ENCODE data around the gene STK11.

Gene STK11

DNA sequence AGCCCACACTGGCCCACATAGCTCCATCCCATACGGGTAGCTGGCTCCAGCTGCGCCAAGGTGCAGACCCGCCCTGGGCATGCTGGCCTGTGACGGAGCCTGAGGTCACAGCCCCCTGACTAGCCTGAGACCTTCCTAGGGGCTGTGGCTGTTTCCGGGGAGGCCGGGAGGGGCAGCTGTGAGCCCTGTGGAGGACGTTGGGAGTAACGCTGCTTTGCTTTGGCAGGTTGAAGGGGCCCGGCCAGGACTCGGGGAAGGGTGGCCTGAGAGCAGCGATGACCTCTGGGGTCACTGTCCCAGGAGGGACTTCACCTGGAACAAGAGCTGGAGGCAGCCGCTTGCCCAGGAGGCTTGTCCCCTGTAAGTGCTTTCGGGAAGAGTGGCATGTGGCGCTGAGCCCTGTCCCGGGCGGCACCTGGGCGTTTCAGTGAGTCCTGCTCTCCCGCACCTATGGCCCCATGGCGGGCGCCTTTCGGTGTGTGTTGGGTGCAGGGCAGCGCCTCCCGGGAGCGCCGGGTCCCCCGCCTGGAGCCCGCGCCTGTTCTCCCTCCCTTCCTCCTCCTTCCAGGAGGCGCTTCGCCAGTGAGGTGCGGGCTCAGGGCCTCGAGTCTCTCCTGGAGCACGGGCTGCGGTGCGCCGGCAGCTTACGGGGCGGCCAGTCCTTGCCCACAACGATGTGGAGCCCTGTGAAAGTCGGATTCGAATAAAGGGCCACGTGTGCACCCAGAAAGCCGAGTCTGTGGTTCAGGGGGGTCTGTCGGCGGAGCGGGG, 68.7 kb downstream of the STK11 start:
- peaks cover 53% of the 10 kb centered on the region for H3K36me3 ChIP-seq (ENCODE audit: insufficient read depth, low read depth, low read length)
- no peaks in the 10 kb centered on the region for H3K9me3 ChIP-seq (ENCODE audit: insufficient read depth, low read depth, low read length)
- peak overlapping the region; percentile 63; the same call in 1 of the 2 replicates for H3K4me3 ChIP-seq (ENCODE audit: low read length)
- H3K4me1 ChIP-seq (ENCODE audit: insufficient read depth, low read length), result peaks cover 5% of the 10 kb centered on the region
- H3K27me3 ChIP-seq (ENCODE audit: insufficient read depth, low read length), result no peaks in the 10 kb centered on the region
- peak overlapping the region; percentile 90 for H3K27ac ChIP-seq (ENCODE audit: low read length)
- peak overlapping the region; percentile 88 for H3K9ac ChIP-seq (ENCODE audit: low read depth, low read length)

DNA sequence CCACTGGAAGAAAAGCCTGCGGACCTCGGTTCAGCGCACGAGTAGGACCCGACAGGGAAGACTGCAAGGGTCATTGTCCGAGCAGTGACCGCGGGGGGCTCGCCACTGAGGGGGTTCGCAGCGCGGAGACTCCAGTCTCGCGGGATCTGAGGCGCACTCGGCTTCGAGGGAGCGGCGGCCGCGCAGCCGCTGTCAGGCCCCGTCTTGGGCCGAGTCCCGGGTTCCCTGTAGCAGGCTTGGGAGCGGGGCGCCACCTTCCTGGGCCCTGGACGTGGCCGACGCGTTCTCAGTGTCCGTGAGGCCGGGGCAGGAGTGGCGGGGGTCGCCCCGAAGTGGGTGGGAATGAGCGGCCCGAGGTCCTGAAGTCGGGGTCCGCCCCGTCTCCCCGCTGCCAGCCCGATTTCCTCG, 69.3 kb downstream of the STK11 start:
- peaks cover 5% of the 10 kb centered on the region for H3K4me1 ChIP-seq (ENCODE audit: insufficient read depth, low read length)
- peak overlapping the region; percentile 90 for H3K27ac ChIP-seq (ENCODE audit: low read length)

DNA sequence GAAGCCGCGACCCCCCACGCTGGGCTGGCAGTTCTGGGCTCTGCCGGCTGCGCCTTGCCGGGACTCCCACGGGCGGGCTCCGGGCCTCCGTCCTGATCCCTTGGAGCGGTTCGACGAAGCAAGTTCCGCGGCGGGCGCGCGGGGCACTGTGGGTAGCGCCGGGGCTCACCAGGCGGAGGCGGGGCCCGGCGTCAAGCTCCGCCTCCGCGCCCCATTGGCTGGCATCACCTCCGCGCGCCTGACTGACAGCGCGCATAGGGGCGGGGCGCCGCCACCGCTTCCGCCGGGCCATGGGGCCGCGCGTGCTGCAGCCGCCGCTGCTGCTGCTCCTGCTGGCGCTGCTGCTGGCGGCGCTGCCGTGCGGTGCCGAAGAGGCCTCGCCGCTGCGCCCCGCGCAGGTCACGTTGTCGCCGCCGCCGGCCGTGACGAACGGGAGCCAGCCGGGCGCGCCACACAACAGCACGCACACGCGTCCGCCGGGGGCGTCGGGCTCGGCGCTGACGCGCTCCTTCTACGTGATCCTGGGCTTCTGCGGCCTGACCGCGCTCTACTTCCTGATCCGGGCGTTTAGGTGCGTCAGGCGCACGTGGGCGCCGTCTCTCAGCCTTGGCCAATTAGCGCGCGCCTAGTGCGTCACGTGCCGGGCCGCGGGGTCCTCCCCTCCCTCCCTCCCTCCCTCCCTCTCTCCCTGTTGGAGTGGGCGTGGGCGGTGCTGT, 69.8 kb downstream of the STK11 start, which contains the start of gene FAM174C:
FAM174C (plus strand) TSS at position 271 of the 716 bp plus-strand sequence; CDS start at position 291, 20 bp downstream.
- H3K27ac ChIP-seq (ENCODE audit: low read length), result peak within 1 kb of the TSS; percentile 90
- H3K4me3 ChIP-seq (ENCODE audit: low read length), result peak within 1 kb of the TSS; percentile 88
- H3K9ac ChIP-seq (ENCODE audit: low read depth, low read length), result peak within 1 kb of the TSS; percentile 93
- H3K36me3 ChIP-seq (ENCODE audit: insufficient read depth, low read depth, low read length), result peaks cover 50% of the 10 kb centered on the region
- peaks cover 5% of the 10 kb centered on the region for H3K4me1 ChIP-seq (ENCODE audit: insufficient read depth, low read length)
- no peaks in the 10 kb centered on the region for H3K9me3 ChIP-seq (ENCODE audit: insufficient read depth, low read depth, low read length)
- no peaks in the 10 kb centered on the region for H3K27me3 ChIP-seq (ENCODE audit: insufficient read depth, low read length)

More for the DNA sequence above, 69.3 kb downstream of the STK11 start:
- H3K9me3 ChIP-seq (ENCODE audit: insufficient read depth, low read depth, low read length), result no peaks in the 10 kb centered on the region
- no peaks in the 10 kb centered on the region for H3K27me3 ChIP-seq (ENCODE audit: insufficient read depth, low read length)
- H3K4me3 ChIP-seq (ENCODE audit: low read length), result peak overlapping the region; percentile 63; the same call in 1 of the 2 replicates
- H3K36me3 ChIP-seq (ENCODE audit: insufficient read depth, low read depth, low read length), result peaks cover 53% of the 10 kb centered on the region
- peak overlapping the region; percentile 88 for H3K9ac ChIP-seq (ENCODE audit: low read depth, low read length)

DNA sequence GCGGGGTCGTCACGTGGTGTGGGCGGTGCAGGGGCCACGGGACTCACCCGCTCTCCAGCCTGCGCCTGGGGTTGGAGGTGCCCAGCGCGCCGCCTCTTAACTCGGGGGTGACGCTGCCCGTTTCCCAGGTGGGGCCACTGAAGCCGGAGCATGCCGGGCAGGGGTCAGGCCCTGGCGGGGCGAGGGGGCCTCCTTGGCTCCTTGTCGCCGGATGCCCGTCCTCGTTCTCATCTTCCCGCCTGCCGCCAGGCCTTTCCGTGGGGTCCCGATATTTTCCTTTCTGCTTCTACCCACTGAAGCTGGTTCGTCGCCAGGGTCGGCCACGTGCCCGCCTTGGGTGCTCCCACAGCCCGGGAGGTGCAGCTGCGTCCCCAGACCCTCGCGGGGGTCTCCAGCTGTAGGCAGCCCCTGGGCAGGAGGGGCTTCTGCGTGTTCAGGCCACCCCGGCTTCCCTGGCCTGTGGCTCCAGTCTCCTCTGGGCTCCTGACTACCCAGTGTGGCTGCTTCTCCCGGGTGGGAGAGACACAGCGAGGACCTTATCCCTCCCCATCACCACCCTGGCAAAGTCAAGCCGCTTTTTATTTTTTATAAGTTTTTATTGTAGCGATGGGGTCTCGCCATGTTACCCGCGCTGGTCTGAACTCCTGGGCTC, 70.5 kb downstream of the STK11 start:
- H3K9ac ChIP-seq (ENCODE audit: low read depth, low read length), result peak overlapping the region; percentile 93
- peaks cover 43% of the 10 kb centered on the region for H3K36me3 ChIP-seq (ENCODE audit: insufficient read depth, low read depth, low read length)
- no peaks in the 10 kb centered on the region for H3K9me3 ChIP-seq (ENCODE audit: insufficient read depth, low read depth, low read length)
- H3K4me3 ChIP-seq (ENCODE audit: low read length), result peak overlapping the region; percentile 88
- no peaks in the 10 kb centered on the region for H3K27me3 ChIP-seq (ENCODE audit: insufficient read depth, low read length)
- peak overlapping the region; percentile 78 for H3K27ac ChIP-seq (ENCODE audit: low read length)
- H3K4me1 ChIP-seq (ENCODE audit: insufficient read depth, low read length), result peaks cover 5% of the 10 kb centered on the region

DNA sequence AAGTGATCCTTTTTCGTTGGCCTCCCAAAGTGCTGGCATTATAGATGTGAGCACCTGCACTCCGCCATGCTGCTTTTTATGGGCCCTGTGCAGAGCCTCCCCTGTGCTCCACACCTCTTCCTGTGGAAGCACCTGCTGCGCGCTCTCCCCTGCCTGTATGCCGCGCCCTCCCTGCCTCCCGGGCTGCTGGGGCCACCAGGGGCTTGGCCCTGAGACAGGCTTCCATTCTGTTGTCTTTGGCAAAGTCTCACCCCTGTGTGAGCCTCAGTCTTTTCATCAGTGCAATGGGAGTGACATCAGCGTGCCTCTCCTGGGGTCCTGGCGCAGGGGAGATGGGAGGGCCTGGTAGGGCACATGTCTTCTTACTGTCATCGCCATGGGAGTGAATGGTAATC, 71.0 kb downstream of the STK11 start:
- Histone ChIP-seq H3K4me3 (ENCODE audit: low read length) (peak overlapping the region; percentile 88), H3K27ac (ENCODE audit: low read length) (no peak overlapping the region), H3K9me3 (ENCODE audit: insufficient read depth, low read depth, low read length) (no peaks in the 10 kb centered on the region), H3K27me3 (ENCODE audit: insufficient read depth, low read length) (no peaks in the 10 kb centered on the region), H3K4me1 (ENCODE audit: insufficient read depth, low read length) (peaks cover 5% of the 10 kb centered on the region), H3K9ac (ENCODE audit: low read depth, low read length) (peak overlapping the region; percentile 93; the same call in 1 of the 2 replicates), H3K36me3 (ENCODE audit: insufficient read depth, low read depth, low read length) (peaks cover 38% of the 10 kb centered on the region)

DNA sequence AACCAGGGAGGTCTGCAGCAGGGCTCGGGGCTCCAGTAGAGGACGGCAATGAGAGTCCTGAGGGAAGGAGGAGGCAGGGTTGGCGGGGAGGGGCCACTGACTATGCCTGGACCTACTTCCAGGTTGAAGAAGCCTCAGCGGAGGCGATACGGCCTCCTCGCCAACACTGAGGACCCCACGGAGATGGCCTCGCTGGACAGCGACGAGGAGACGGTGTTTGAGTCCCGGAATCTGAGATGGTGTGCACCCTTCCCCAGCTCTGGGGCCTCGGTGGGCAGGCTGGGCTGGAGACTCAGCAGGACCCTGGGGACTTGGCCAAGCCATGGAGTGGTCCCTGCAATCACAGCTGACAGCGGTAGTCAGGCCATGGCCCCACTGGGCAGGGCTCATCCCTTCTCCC, 71.5 kb downstream of the STK11 start:
- Histone ChIP-seq H3K27me3 (ENCODE audit: insufficient read depth, low read length) (no peaks in the 10 kb centered on the region), H3K4me1 (ENCODE audit: insufficient read depth, low read length) (peaks cover 5% of the 10 kb centered on the region), H3K36me3 (ENCODE audit: insufficient read depth, low read depth, low read length) (peaks cover 34% of the 10 kb centered on the region), H3K4me3 (ENCODE audit: low read length) (no peak overlapping the region), H3K27ac (ENCODE audit: low read length) (no peak overlapping the region), H3K9me3 (ENCODE audit: insufficient read depth, low read depth, low read length) (no peaks in the 10 kb centered on the region), H3K9ac (ENCODE audit: low read depth, low read length) (no peak overlapping the region)
